Posterior cingulate gyrus (tissue), 11 donors: ENCODE measurements around the gene ZSCAN18.

Source experiments
- DNase-seq, 10 donors: peaks; one replicate each; pipeline versions ENCODE4 v3.0.0 to v3.0.0-alpha.2; 2020 to 2021; ENCODE audit warnings: mixed read lengths in 3 of 10
- intact Hi-C: fragments of 100-400 bp; cut with DNase I; formaldehyde crosslinking; loops from one replicate; pipeline ENCODE4 v1.15.1; 2023

Gene ZSCAN18

DNA sequence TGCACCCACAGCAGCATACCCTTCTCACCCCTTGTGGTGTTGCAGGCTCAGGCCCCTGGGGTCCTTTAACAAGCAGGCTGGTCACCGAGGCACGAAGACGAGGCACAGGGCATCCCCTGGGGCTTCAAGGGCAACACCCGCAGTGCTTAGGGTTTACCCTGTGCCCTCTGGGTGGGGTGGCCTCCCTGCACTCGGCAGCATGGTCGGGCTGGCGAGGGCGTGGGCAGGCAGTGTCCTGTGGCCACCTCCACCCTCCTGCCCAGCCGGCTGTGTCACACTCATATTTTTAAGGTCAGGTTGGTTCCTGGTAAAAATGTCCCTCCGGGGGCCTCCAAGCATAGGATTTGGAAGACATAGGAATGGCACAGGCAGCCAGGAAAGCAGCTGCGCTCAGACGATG, 50.4 kb downstream of the ZSCAN18 start:
- peak in 2 of 10 donors; percentile 28 to 30 for DNase-seq
- intact Hi-C loops: no loop called here

DNA sequence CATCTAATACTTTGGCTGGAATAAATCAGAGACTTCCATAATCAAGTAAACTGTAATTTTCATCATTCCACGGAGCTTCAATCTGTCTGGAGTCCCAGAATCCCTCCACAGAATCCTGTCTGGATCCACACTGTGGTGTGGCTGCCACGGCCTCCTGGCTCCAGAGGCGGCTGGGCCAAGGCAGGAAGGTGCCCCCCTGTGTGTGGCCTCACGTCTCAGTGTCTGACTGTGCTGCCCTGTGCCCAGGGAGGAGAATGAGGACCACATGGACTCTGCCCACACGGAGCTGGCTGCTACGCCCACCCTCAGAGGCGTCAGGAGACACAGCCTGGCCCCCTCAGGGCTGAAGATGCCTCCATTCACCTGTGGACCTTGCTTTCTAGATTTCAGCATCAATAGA, 51.2 kb downstream of the ZSCAN18 start:
- intact Hi-C loops: no loop called here
- DNase-seq: peak in 1 of 10 donors; percentile 56

- DNase-seq: peak in 3 of 10 donors; percentile 13 to 79 (median 28)
- intact Hi-C loops: no loop called here
Observed at GRCh38 chr19:58045411-58046050, 52.5 kb downstream of the ZSCAN18 start.

DNA sequence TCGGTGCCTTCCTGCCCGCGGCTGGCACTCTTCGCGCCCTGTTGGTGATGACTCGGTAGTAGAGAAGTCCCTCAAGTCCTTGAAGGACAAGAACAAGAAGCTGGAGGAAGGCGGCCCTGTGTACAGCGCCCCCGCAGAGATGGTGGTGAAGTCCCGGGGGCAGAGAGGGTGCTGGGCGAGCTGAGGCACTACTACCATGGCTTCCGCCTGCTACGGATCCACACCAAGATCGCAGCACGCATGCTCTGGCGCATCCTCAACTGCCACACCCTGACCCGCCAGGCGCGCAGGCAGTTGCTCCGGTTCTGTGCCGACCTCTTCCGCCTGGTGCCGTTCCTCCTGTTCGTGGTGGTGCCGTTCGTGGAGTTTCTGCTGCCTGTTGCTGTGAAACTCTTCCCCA, 53.1 kb downstream of the ZSCAN18 start:
- peak in 2 of 10 donors; percentile 24 to 71 for DNase-seq
- intact Hi-C loops: no loop called here

DNA sequence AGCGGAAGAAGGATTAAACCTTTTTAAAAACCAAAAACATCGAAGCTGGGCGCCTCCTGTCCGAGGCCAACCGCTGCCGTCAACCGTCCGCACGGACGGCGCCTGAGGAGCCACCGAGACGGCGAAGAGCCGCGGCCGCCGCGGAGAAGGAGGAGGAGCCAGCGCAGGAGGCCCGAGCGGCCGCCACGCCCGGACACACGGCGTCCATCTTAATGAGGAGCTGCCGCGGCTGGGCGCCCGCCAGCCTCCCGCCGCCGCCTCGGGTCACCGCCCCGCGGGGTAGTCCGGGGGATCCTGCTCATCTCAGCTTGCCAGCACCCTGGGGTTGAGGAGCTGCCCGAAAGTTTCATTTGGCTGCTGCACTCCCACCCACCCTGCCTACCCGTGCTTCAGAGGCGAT, 53.6 kb downstream of the ZSCAN18 start:
- DNase-seq: peak in 3 of 10 donors; percentile 35 to 83 (median 57)
- intact Hi-C loops: no loop called here

GRCh38 chr19:58042495-58043340, 55.3 kb downstream of the ZSCAN18 start:
- DNase-seq: peak in 2 of 10 donors; percentile 37 to 49
- intact Hi-C loops: no loop called here

GRCh38 chr19:58040751-58041525, 57.1 kb downstream of the ZSCAN18 start:
- intact Hi-C loops: no loop called here
- peak in 2 of 10 donors; percentile 27 to 39 for DNase-seq

DNA sequence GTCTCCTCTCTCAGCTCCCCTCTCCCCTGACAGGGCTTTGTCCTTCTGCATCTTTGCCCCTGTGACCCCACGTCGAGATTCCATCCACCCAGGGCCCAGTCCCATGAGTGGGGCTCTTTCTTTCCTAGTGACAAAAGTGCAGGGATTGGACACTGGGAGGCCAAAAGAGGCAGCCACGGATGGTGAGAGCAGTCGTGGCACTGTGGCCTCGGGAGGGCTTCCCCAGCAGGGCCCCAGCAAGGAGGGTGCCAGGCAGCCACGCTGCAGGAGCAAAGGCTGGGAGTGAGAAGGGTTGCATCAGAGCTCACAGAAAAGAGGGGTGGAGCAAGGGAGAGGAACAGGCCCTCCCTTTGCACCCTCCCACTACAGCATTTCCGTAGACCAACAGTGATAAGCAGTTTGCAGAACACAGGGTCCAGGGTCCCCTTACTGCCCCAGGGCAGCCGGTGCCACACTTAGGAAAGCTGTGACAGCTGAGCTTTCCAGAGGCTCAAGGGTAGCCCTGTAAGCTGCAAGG, 59.3 kb downstream of the ZSCAN18 start:
- intact Hi-C loops: no loop called here

DNA sequence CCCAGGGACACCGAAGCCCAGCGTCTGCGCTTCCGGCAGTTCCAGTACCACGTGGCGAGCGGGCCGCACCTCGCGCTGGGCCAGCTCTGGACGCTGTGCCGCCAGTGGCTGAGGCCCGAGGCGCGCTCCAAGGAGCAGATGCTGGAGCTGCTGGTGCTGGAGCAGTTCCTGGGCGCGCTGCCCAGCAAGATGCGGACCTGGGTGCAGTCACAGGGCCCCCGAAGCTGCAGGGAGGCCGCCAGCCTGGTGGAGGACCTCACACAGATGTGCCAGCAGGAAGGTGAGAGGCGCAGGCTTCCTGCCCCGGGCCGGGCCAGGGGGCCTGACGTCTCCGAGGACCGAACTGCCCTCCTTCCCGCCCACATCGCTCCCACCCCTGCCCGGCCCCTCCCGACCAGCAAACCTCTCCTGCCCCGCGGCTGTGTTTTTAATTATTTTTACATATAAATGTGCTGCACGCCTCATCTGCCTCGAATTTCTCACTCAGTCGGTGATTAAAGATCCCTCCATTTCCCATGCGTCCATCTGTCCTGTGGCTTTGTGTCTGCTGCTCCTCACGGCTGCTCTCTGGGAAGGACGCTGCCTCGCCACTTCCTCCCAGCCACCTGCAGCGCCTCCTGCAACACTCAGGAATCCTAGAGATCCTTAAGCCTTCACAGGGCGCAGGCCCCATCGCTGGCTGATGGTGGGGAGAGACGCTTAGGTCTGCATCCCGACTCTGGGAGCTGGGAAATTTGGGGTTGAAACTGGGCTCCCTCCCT, 59.9 kb downstream of the ZSCAN18 start:
- DNase-seq: peak in 8 of 10 donors; percentile 30 to 95 (median 68)
- intact Hi-C loops: no loop called here

More for the DNA sequence above, 59.3 kb downstream of the ZSCAN18 start:
- peak in 2 of 10 donors; percentile 31 to 53 for DNase-seq

DNA sequence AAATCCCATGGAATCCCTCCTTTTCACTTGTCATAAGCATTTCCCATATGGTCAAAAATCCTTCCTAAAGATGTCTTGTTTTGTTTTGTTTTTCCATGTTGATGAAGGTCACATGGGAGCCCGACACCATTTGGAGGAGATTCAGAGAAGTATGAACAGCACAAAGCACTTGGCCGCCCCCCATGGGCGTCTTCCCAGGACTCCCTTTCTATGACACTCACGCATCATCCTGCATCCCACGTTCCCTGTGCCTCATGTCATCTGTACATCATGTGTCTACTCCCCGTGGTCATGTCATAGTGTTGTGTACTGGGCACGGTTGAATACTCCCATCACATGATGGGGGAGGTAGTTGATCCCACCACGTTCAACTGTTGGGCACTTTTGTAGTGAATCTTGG, 62.2 kb downstream of the ZSCAN18 start:
- peak in 2 of 10 donors; percentile 32 to 61 for DNase-seq
- intact Hi-C loops: no loop called here

- intact Hi-C loops: no loop called here
- DNase-seq: peak in 1 of 10 donors; percentile 47
Observed at GRCh38 chr19:58034477-58034793, 63.6 kb downstream of the ZSCAN18 start.
